Peyer's patch (tissue), 4 donors: ENCODE results near the gene RAB33B.

Source experiments
- CTCF ChIP-seq, 6 experiments: fragments of 450-650 bp in 4 of 6; fragments of 200-600 bp in 2 of 6; sonication (generic) in 1 of 6; IDR thresholded peaks; one replicate each; pipeline ENCODE4 v1.5.1; 2017 to 2019; ENCODE audit warnings: antibody characterized with exemption in 6 of 6, mild to moderate bottlenecking in 3 of 6, moderate library complexity in 1 of 6
- POLR2A ChIP-seq, 2 donors: fragments of 450-650 bp; IDR thresholded peaks; one replicate each; pipeline ENCODE4 v1.5.1; 2017; ENCODE audit warnings: antibody characterized with exemption in 2 of 2, mild to moderate bottlenecking in 2 of 2, moderate library complexity in 2 of 2

- TF ChIP-seq CTCF (IDR thresholded peaks at IDR 0.05) (no peak), POLR2A (IDR thresholded peaks at IDR 0.05) (no peak)
Observed at GRCh38 chr4:139523076-139523475, 69.2 kb downstream of the RAB33B start.
